HG03139 (cell line): ENCODE results near the gene GPR108.
"Not testable (repeated sequence)": the region's sequence is repeated elsewhere in the genome, so short reads cannot be mapped to it uniquely, and the experiment has no call there.

Experiments
- ATAC-seq: cut with Tn5 transposase; IDR thresholded peaks from one replicate; pipeline ENCODE4 v1.9.1; 2021; ENCODE audit not compliant: unreplicated experiment

Gene GPR108

DNA sequence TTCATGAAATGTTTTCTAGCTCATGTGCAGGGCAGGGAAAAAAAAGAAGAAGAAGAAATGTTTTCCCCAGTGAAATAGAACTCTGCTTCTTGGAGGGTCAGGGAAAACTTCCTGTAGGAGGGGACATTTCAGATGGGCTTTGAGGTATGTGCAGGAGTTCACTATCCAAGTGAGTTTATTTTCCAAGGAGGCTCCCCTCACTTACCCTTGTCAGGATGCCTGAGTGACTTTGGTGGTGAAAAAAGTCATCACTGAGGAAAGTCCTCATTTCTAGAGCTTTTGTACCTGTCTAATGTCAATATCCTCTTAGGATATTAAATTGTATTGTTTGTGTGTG, 16.3 kb downstream of the GPR108 start:
- ATAC-seq: no peak

DNA sequence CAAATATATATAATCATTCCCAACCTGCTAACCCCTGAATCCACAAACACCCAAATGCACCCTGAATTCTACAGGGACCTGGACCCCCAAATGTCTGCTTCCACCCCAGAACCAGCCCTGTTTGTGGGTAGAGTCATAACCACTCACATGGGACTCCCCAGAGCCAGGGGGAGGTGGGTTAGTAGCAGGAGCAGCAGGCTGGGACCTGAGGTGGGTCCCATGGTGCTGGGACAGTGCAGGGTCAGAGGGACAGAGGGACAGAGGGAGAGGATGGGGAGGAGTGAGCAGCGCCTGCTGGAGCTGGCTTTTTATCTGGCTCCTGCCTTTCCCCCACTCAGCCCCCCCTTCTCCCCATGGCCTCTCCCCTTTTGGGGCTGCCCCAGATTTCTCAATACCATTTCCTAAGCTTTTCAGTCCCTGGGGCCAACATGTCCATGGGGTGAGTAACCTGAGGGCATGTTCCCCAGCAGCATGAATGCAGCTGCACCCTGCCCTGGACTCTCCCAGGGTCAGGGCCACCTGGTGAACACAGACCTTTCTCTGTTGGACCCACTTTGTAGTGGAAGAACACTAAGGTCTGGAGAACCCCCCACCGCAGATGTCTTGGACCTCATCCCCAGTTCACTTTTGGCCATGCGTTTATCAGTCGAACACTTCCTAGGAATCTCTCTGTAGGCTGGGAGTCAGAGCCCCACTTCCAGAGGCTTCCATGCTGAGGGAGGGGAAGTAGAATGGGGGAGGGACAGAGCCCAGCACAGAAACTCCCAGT, 16.8 kb downstream of the GPR108 start, which contains the start of gene C3:
TSS of gene C3 (minus strand) at position 282 of the 769 bp plus-strand sequence. CDS start at position 221, 61 bp downstream.
- no peak for ATAC-seq

DNA sequence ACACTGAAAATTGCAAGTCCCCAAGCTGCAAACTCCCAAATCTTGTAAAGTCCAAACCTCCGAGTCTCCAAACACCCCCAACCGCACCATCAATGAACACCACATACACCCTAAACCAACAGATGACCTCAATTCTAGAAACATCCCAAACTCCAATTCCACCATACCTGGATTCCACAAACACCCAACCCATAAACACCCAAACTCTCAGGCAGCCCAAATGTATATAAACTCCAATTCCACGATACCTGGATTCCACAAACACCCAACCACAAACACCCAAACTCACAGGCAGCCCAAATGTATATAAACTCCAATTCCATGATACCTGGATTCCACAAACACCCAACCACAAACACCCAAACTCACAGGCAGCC, 17.4 kb downstream of the GPR108 start:
- ATAC-seq: no peak

DNA sequence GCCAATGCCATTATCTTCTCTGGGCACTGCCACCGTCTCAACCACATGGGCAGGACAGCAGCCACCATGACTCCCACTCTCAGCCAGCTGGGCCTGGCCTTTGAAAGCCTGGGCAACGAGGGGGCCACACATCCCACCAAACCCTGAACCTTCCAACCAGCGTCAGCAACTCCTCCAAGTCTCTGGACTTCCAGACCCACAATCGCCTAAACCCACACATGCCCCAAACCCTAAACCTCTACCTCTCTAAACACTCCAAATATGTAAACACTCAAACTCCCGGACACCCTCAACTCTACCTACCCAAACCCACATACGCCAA, 17.9 kb downstream of the GPR108 start:
- ATAC-seq: no peak

DNA sequence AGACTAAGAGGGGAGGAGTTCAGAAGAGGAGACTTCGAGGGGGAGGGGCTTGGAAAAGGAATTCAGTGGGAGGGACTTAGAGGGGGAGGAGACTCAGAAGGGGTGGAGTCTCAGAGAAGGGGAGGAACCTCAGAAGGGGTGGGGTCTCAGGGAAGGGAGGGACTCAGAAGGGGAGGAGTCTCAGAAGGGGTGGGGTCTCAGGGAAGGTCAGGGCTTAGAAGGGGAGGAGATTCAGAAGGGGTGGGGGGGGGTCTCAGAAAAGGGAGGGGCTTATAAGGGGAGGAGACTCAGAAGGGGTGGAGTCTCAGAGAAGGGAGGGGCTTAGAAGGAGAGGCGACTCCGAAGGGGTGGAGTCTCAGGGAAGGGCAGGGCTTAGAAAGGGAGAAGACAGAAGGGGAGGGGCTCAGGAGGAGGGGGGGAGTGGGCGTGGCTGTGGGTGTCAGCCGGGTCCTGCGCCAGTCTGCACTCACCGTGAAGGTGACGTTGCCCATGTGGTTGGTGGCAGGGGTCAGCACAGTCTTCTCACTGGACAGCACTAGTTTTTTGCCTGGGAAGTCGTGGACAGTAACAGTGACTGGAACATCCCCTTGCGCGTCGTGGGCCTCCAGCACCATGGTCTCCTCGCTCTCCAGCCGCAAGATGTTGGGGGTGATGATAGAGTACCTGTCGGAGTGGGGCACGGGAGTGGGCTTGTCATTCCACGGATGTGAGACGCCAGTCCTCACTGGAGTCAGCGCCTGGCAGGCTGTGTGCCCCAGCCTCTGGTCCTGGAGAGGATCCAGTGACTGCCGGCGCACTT, 18.4 kb downstream of the GPR108 start:
- ATAC-seq: no peak

DNA sequence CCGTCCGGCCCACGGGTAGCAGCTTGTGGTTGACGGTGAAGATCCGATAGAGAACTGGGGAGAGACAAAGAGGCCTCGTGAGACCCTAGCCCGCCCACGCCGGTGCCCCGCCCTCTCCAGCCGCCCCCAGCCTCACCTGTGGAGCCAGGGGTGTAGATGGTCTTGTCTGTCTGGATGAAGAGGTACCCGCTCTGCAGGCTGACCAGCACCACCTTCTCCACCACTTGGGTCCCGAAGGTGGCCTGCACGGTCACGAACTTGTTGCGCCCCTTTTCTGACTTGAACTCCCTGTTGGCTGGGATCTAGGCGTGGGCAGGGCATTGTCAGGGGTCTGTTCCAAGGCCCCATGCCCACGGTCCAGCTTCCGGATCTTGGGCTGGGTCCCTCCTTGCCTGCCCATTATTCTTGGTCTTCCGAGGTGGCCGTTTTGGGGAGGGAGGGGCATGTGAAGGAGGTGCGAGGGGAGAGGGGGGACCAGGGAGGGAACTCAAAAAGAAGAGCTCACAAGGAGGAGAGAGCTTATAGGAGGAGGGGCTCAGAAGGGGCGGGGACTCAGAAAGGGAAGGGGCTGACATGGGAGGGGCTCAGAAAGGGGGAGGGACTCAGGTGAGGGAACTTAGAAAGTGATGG, 19.2 kb downstream of the GPR108 start:
- ATAC-seq: no peak

DNA sequence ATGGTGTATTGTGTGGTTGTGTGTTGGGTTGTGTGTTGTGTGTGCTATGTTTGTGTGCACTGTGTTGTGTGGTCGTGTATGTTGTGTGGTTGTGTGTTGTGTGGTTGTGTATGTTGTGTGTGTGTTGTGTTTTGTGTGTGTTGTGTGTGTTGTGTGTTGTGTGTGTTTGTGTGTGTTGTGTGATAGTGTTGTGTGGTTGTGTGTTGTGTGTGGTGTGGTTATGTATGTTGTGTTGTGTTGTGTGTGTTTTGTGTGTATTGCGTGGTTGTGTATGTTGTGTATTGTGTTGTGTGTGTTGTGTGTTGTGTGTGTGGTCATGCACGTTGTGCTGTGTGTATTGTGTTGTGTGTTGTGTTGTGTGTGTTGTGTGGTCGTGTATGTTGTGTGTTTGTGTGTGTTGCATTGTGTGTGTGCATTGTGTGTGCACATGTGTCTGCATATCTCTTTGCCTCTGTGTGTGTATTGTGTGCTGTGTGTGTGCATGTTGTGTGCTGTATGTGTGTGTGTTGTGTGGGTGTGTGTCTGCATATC, 19.9 kb downstream of the GPR108 start:
- ATAC-seq: no peak

DNA sequence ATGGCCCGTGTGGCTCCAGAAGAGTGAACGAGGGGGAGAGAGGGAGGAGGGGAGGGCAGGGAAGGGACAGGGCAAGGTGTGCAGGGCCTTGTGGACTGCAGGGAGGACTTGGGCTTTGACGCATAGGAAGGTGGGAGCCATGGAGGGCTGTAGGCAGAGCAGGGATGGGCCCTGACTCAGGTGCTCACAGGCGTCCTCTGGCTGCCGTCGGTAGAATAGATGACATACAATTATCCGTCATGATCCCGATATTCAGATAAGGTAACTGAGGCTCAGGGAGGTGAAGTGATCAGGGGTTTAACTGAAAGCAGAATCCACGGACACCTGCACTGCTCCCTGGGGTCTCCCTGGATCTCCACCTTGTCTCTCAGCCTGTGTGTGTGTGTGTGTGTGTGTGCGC, 20.3 kb downstream of the GPR108 start:
- ATAC-seq: no peak

DNA sequence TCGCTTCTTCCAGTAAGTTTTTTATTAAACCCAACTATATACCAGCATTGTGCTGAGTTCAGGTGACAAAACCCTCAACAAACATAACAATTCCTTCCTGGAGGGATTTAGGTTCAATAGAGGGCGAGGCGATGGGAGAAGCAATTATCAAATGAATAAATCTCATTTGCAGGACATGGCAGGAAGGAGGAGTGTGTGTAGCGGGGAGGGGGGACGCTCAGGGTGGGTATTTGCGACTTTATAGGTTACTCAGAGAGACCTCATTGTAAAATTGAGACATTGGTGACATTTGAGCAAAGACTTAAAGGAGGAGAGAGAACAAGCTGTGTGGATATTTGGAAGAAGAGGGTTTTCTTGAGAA, 20.8 kb downstream of the GPR108 start:
- ATAC-seq: no peak

DNA sequence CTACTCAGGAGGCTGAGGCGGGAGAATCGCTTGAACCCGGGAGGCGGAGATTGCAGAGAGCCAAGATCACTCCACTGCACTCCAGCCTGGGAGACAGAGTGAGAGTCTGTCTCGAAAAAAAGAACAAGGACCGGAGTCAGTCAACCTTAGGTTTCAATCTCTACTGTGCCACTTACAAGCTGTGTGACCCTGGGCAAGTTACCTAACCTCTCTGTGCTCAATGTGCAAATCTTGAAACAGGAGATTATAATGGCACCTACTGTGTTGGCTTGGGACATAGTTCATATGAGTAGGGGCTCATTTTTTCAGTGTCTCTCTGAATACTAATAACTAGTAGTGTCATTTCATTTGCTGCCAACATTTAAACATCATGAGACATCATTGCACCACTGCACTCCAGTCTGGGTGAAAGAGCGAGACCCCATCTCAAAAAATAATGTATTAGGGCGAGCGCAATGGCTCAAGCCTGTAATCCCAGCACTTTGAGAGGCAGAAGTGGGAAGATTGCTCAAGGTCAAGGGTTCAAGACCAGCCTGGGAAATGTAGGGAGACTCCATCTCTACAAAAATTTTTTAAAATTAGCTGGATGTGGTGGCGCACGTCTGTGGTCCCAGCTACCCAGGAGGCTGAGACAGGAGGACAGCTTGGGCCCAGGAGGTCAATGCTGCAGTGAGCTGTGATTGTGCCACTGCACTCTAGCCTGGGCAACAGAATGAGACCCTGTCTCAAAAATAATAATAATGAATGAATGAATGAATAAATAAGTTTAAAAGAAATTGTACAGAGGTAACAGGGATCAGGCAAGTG, 22.4 kb downstream of the GPR108 start:
- no peak for ATAC-seq

DNA sequence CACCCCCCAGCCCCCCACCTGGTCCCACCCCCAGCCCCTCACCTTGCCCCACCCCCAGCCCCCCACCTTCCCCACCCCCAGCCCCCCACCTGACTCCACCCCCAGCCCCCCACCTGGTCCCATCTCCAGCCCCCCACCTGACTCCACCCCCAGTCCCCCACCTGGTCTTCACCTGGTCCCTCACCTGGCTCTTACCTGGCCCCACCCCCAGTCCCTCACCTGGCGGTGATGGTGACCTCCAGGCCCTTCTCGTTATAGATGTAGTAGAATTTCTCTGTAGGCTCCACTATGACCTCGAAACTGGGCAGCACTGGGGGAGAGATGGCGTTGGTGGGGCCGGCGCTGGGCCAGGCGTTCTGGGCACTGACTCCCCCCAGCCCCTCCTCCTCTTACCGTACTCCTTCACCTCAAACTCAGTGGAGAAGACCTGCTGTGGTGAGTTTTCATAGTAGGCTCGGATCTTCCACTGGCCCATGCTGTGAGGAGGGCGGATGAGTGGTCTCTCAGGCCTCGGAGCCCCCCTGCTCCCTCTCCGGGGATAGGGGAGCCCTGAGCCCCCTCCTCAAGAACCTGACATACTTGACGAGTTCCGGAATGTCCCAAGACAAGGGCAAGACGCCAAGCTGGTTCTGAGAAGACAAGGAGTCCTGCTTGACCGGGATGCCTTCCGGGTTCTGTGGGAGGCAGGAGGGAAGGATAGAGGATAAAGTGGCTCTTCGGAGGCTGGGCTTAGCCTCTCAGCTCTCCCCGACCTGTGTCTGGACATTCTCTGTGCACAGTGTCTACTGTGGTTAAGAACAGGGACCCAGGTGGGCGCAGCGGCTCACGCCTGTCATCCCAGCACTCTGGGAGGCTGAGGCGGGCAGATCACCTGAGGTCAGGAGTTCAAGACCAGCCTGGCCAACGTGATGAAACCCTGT, 23.3 kb downstream of the GPR108 start:
- ATAC-seq: no peak

DNA sequence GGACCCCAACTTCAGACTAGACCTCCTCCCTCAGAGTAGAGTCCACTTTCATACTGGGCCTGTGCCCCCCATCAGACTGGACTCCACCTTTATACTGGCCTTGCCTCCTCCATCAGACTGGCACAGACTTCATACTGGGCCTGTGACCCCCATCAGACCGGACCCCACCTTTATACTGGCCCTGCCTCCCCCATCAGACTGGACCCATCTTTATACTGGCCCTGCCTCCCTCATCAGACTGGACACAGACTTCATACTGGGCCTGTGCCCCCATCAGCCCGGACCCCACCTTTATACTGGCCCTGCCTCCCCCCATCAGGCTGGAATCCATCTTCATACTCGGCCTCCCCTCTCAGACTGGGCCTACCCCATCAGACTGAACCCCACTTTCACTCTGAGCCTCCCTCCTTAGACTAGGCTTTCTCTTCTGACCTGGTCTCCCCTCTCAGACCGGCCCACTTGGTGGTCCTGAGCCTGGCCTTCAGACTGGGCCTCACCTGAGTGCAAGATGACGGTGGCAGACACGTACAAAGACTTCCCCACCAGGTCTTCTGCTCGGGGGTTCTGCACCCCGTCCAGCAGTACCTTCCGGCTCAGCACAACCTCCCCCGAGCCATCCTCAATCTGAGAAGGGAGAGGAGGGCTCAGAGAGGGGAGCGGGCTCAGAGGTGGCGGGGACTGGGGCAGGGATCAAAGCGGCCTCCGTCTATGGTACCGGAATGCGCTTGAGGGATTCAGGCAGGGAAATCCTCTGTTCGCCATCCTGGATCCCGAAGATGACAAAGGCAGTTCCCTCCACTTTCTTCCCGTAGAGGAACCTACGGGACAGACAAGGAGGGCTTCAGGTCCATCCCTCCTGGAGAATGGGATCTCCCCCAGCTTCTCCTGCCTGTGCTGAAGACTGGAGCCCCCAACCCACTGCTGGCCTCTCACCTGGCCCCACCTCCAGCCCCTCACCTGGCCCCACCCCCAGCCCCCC, 24.4 kb downstream of the GPR108 start:
- ATAC-seq: no peak

DNA sequence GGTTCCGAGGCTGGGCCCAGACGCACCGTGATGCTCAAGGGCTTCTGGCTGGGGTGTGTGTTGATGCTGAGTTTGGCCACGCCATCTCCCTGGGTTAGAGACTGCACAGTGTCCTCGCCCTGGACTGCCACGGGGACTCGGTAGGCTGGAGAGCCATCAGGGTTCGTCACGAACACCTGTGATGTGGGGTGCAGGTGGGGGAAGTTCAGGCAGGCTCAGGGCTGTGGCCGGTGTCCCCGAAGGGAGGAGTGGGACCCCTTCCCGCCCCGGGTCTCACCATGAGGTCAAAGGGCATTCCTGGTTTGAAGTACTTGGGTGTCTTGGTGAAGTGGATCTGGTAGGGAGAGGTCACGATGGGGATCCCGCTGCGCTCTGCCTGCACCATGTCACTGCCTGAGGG, 25.1 kb downstream of the GPR108 start:
- no peak for ATAC-seq

DNA sequence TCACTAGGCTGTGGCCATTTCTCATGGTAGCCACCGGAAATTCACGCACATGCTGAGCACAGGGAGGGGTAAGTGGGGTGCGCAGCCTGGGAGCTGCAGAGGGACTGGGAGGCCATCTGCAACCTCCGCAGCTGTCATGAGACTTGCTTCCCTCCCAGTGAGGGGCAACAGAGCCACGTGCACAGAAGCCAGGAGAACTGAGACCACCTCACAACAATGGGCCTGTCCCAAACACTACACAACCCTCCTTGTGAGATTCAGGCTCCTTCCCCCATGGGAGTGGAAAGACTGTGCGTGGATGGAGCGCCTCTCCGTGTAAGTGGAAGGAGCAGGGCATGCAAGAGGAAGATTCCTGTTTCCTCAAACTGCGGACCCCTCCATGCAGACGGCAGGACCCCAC, 25.8 kb downstream of the GPR108 start:
- no peak for ATAC-seq

DNA sequence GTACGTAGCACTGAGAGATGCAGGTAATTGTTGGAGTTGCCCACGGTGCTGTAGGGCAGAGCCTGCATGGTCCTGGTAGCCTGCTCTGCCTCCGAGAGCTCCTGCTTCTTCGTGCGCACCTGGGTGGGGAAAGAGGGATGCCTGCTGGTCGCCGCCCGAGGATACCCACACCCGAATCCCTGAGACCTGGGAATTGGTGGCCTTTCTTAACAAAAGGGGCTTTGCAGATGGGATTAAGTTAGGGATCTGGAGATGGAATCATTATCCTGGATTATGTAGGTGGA, 26.4 kb downstream of the GPR108 start:
- ATAC-seq: no peak

DNA sequence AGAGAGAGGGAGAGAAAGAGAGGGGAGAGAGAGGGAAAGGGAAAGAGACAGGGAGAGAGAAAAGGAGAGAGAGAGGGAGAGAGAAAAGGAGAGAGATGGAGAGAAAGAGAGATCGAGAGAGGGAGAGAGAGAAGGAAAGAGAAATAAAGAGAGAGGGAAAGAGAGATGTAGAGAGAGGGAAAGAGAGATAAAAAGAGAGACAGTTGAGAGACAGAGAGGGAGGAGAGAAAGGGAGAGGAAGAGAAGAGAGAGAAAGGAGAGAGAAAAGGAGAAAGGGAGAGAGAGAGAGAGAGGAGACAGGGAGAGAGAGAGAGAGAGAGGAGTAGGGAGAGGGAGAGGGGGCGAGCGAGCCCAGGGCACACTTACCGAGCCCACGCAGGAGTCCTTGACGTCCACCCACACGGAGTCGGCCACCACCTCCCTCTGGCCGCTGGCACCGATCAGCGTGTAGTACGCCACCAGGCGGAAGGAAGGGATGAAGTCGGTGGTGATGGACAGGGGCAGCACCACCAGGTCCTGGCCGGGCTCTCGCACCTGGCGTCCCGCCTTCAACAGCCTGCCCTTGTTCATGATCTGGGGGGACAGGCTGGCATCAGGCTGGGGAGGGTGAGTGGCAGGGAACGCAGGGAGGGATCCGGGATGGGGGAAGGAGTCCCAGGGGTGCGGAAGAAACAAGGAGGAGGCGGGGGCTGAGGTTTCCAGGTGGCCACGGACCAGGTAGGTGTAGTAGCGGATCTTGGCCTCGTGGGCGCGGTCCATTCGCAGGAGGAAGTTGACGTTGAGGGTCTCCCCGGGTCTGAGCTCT, 26.9 kb downstream of the GPR108 start:
- no peak for ATAC-seq

DNA sequence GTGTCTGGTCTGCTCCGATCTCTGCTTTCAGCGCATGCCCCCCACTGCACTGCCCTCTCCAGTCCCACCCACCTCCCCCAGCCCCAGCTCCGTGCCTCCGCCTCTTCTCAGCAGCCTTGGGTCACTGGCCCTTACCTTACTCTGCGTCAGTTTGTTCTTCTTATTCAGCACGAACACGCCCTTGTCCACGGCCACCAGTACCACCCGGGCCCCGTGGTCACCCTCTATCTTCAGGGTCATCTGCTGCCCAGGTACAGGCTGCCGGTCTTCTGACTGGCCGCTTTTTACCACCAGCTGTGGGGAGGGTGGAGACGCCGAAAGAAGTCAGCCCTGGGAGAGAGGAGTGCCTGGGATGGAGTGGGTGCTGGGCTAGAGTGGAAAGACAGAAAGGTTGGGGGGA, 27.8 kb downstream of the GPR108 start:
- ATAC-seq: no peak

DNA sequence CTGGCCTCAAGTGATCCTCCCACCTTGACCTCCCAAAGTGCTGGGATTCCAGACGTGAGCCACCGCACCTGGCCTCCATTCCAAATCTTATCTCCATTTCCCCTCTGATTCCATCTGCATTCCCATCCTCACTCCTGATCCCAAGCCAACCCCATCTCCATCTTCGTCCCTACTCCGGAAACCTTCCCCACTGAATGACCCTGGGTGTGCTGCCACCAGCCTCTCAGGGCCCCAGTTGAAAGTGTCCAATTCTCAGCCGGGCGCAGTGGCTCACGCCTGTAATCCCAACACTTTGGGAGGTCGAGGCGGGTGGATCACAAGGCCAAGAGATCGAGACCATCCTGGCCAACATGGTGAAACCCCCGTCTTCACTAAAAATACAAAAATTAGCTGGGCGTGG, 28.5 kb downstream of the GPR108 start:
- ATAC-seq: not testable (repeated sequence)
